Esophagus muscularis mucosa (tissue), 4 donors: ENCODE data around the gene SELENOF. TPM values are rescaled to one million over a fixed set of nuclear protein-coding genes. Genes with fewer than 3 reads are reported as not detected.

Source experiments
- DNase-seq: peaks from one replicate; pipeline ENCODE4 v3.0.0-alpha.2; 2017; ENCODE audit errors: extremely low spot score
- H3K27ac ChIP-seq, 4 donors: fragments of 200-600 bp; sonication (generic); replicated peaks in 1 of 4; 1 replicate in 3 of 4; 2 replicates in 1 of 4; pipeline ENCODE4 v1.5.1; 2016 to 2019; ENCODE audit warnings: mild to moderate bottlenecking in 1 of 4
- H3K27me3 ChIP-seq, 4 donors: fragments of 200-600 bp; sonication (generic); one replicate each; pipeline versions ENCODE4 v1.5.1 to v1.6.0; 2016 to 2019
- H3K36me3 ChIP-seq, 4 donors: fragments of 200-600 bp; sonication (generic); one replicate each; pipeline ENCODE4 v1.5.1; 2016 to 2019
- H3K4me1 ChIP-seq, 4 donors: fragments of 200-600 bp; sonication (generic); one replicate each; pipeline ENCODE4 v1.5.1; 2016 to 2019
- H3K4me3 ChIP-seq, 4 donors: fragments of 200-600 bp; sonication (generic); 1 replicate in 2 of 4; 2 replicates in 2 of 4; pipeline ENCODE4 v1.5.1; 2016 to 2019; ENCODE audit warnings: mild to moderate bottlenecking in 4 of 4, moderate library complexity in 1 of 4
- H3K9me3 ChIP-seq, 4 donors: fragments of 200-600 bp; sonication (generic); 1 replicate in 3 of 4; 2 replicates in 1 of 4; pipeline ENCODE4 v1.5.1; 2016 to 2019
- EP300 ChIP-seq: sonication (generic); formaldehyde crosslinking; IDR thresholded peaks from one replicate; pipeline ENCODE4 v1.6.1; 2017; ENCODE audit warnings: antibody characterized with exemption
- POLR2A ChIP-seq: fragments of 450-650 bp; IDR thresholded peaks from one replicate; pipeline ENCODE4 v1.6.1; 2017; ENCODE audit warnings: antibody characterized with exemption, moderate library complexity, mild to moderate bottlenecking, low read depth
- POLR2AphosphoS5 ChIP-seq, 2 donors: sonication (generic); formaldehyde crosslinking; IDR thresholded peaks; one replicate each; pipeline ENCODE4 v1.6.1; 2017; ENCODE audit warnings: antibody characterized with exemption in 2 of 2
- WGBS: methylation state at CpG from one replicate; pipeline ENCODE4 v1.1.5; 2018; 5-methylcytosine and 5-hydroxymethylcytosine counted together
- intact Hi-C: fragments of 100-400 bp; cut with DNase I; formaldehyde crosslinking; loops from one replicate; pipeline ENCODE4 v1.15.1; 2023
- total RNA-seq, 4 donors: library from RNA; depleted of rRNA; stranded (reverse); fragments of >200 nt; gene quantifications; one replicate each; pipeline versions ENCODE4 v1.1.0 to v1.2.1, GENCODE V29; 2016
- TF ChIP-seq, protein P1 (sequence below), 3 experiments: fragments of 200-600 bp in 2 of 3; fragments of 450-650 bp in 1 of 3; sonication (generic) in 2 of 3; IDR thresholded peaks; one replicate each; pipeline ENCODE4 v1.5.1; 2017 to 2019; ENCODE audit warnings: antibody characterized with exemption in 3 of 3, mild to moderate bottlenecking in 2 of 3, moderate library complexity in 1 of 3

SELENOF gene
- total RNA-seq, 4 donors from 2014 or later = 76.8 to 103 (median 89.4) TPM

DNA sequence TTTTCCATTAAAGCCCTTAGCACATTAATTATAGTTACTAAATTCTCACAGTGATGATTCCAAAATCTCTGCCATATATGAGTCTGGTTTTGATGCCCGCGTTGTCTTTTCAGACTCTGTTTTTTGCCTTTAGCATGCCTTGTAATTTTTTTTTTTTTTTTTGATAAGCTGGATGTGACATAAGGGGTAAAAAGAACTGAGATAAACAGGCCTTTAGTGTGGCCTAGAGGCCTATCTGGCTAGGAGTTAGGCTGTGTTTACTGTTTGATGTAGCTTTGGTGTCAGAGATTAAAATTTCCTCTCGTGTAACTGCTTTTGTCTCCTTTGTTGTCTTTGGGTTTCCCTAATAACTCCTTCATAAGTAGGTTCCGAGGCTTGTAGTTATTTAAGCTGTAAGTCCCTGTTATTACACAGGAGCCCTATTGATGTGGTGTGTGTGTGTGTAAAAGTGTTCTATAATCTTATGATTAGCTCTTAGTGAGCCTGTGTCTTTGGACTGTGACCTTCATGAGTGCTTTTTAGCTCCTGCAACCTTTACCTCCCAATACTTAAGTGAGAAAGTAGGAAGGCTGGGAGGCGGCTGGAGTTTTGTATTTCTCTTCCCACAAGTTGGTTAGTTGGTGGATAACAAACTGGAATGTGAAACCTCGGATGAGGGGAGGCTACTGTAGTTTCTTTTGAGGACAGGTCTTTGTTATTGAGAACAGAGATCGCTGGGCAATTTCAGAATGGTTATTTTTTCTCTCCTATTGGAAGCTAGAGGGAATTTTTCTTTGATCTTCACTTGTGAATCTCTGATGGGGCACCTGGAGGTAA lies 19.8 kb upstream of the SELENOF start:
- no peak for DNase-seq
- Histone ChIP-seq H3K4me1 (no peaks in the 10 kb centered on the region), H3K9me3 (no peaks in the 10 kb centered on the region), H3K4me3 (no peak overlapping the region), H3K36me3 (no peaks in the 10 kb centered on the region), H3K27me3 (no peaks in the 10 kb centered on the region), H3K27ac (no peak overlapping the region)
- intact Hi-C loops = no loop called here
- TF ChIP-seq EP300 (no peak), POLR2AphosphoS5 (IDR thresholded peaks at IDR 0.05) (no peak), POLR2A (no peak)
- TF ChIP-seq, protein P1, sequence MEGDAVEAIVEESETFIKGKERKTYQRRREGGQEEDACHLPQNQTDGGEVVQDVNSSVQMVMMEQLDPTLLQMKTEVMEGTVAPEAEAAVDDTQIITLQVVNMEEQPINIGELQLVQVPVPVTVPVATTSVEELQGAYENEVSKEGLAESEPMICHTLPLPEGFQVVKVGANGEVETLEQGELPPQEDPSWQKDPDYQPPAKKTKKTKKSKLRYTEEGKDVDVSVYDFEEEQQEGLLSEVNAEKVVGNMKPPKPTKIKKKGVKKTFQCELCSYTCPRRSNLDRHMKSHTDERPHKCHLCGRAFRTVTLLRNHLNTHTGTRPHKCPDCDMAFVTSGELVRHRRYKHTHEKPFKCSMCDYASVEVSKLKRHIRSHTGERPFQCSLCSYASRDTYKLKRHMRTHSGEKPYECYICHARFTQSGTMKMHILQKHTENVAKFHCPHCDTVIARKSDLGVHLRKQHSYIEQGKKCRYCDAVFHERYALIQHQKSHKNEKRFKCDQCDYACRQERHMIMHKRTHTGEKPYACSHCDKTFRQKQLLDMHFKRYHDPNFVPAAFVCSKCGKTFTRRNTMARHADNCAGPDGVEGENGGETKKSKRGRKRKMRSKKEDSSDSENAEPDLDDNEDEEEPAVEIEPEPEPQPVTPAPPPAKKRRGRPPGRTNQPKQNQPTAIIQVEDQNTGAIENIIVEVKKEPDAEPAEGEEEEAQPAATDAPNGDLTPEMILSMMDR (IDR thresholded peaks at IDR 0.05) = no peak
- WGBS = 88% methylated on average over 7 of the region's 7 CpGs

DNA sequence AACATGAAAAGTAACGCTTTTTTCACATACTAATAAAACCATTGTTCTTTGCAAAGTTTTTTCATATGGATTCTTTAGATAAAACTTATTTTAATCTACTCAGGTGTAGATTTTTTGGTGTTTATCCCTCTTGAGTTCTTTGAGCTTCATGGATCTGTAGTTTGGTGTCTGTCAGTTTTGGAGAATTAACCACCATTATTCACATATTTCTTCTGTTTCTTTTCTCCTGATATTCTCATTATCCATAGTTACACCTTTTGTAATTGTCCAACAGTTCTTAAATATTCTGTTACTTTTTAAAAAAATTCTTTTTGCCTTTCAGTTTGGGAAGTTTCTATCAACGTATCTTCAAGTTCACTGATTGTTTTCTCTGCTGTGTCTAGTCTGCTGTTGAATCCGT lies 19.1 kb upstream of the SELENOF start:
- WGBS = 96% methylated on average over 3 of the region's 3 CpGs
- intact Hi-C loops = no loop called here
- DNase-seq = no peak

DNA sequence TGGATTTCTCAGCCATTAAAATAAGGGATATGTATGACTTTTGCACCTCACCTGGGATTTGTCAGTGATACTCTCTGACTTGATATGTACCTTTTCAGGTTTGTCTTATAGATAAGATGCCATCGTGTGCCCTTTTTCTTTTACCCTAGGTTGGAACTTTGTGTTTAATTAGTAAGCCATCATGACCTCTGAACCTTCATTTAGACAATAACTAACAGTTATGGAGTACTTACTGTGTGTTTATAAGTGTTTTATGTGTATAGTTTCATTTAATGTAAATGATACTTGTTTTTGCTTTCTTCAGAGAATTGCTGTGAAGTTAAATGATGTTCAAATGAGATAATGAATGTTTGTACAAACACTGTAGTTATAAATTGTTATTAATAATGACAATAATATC lies 14.9 kb upstream of the SELENOF start:
- DNase-seq = no peak
- Histone ChIP-seq H3K27ac (no peak overlapping the region), H3K27me3 (no peaks in the 10 kb centered on the region), H3K4me1 (no peaks in the 10 kb centered on the region), H3K36me3 (no peaks in the 10 kb centered on the region), H3K4me3 (no peak overlapping the region), H3K9me3 (no peaks in the 10 kb centered on the region)
- 86% methylated on average over 1 of the region's 1 CpG for WGBS
- TF ChIP-seq POLR2A (no peak), POLR2AphosphoS5 (IDR thresholded peaks at IDR 0.05) (no peak), EP300 (no peak)
- TF ChIP-seq, protein P1 (IDR thresholded peaks at IDR 0.05) = no peak
- intact Hi-C loops = no loop called here

More for the DNA sequence above, 19.1 kb upstream of the SELENOF start:
- no peak overlapping the region for H3K27ac ChIP-seq
- H3K4me1 ChIP-seq = no peaks in the 10 kb centered on the region
- no peak overlapping the region for H3K4me3 ChIP-seq
- no peaks in the 10 kb centered on the region for H3K36me3 ChIP-seq
- H3K9me3 ChIP-seq = no peaks in the 10 kb centered on the region
- TF ChIP-seq, protein P1 (IDR thresholded peaks at IDR 0.05) = no peak
- TF ChIP-seq POLR2A = no peak
- no peaks in the 10 kb centered on the region for H3K27me3 ChIP-seq

DNA sequence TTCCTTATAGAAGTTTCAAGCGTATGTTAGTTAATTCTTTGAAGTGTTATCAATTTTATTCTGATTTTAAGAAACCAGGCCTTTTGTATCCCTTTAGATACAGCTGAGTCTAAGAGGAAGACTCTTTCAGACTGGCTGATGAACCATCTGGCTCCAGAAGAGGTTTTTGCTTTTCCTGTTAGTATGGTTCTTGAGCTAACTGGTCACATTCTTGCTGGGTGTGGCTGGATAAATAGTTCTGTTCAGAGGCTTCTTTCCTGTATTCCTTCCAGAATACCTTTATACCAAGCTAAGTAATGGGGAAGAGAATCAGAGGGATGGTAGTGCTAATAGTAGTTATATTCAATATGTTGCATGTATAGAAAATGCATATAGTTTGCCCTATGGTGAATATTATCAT lies 13.0 kb upstream of the SELENOF start:
- H3K27me3 ChIP-seq = no peaks in the 10 kb centered on the region
- no peaks in the 10 kb centered on the region for H3K4me1 ChIP-seq
- peaks cover 0 to 7% (median 0%) of the 10 kb centered on the region in 4 donors for H3K9me3 ChIP-seq
- DNase-seq = no peak
- WGBS = 92% methylated on average over 1 of the region's 1 CpG
- intact Hi-C loops = no loop called here
- H3K36me3 ChIP-seq = no peaks in the 10 kb centered on the region
- TF ChIP-seq POLR2A (no peak), EP300 (no peak), POLR2AphosphoS5 (IDR thresholded peaks at IDR 0.05) (no peak)
- TF ChIP-seq, protein P1 (IDR thresholded peaks at IDR 0.05) = no peak
- no peak overlapping the region for H3K27ac ChIP-seq
- no peak overlapping the region for H3K4me3 ChIP-seq
